GM23248 (cell line): ENCODE data around the gene NOTCH3. TPM values are rescaled to one million over a fixed set of nuclear protein-coding genes. Genes with fewer than 3 reads are reported as not detected.
A peak's percentile ranks its signal among the peaks of the same experiment; 100 is the strongest.

Source experiments
- DNase-seq: peaks from one replicate; pipeline ENCODE4 v3.0.0-alpha.2; 2015
- H2AFZ ChIP-seq: fragments of 200-600 bp; sonication (generic); 2 replicates; pipeline ENCODE4 v1.6.1; 2016; ENCODE audit warnings: antibody characterized with exemption
- H3F3A ChIP-seq: fragments of 200-600 bp; sonication (generic); 2 replicates; pipeline ENCODE4 v1.6.1; 2016; ENCODE audit warnings: mild to moderate bottlenecking, antibody characterized with exemption, mixed run types; ENCODE audit not compliant: insufficient read depth
- H3K27ac ChIP-seq: fragments of 200-600 bp; sonication (generic); 2 replicates; pipeline ENCODE4 v1.5.1; 2016; ENCODE audit warnings: mild to moderate bottlenecking
- H3K27me3 ChIP-seq: fragments of 200-600 bp; sonication (generic); replicated peaks from 2 replicates; pipeline ENCODE4 v1.6.1; 2016; ENCODE audit warnings: mild to moderate bottlenecking; ENCODE audit not compliant: insufficient read depth
- H3K36me3 ChIP-seq: fragments of 200-600 bp; sonication (generic); 2 replicates; pipeline ENCODE4 v1.6.1; 2016; ENCODE audit warnings: low read depth, mild to moderate bottlenecking
- H3K4me1 ChIP-seq: fragments of 200-600 bp; sonication (generic); 2 replicates; pipeline ENCODE4 v1.6.1; 2016; ENCODE audit warnings: mild to moderate bottlenecking; ENCODE audit not compliant: insufficient read depth
- H3K4me2 ChIP-seq: fragments of 200-600 bp; sonication (generic); one replicate; pipeline ENCODE4 v1.6.1; 2016; ENCODE audit warnings: mild to moderate bottlenecking; ENCODE audit not compliant: unreplicated experiment
- H3K4me3 ChIP-seq: fragments of 200-600 bp; sonication (generic); 2 replicates; pipeline ENCODE4 v1.5.1; 2016; ENCODE audit warnings: mild to moderate bottlenecking
- H3K79me2 ChIP-seq: fragments of 200-600 bp; sonication (generic); 2 replicates; pipeline ENCODE4 v1.6.1; 2016; ENCODE audit warnings: mild to moderate bottlenecking; ENCODE audit not compliant: insufficient read depth
- H3K9ac ChIP-seq: fragments of 200-600 bp; sonication (generic); 2 replicates; pipeline ENCODE4 v1.6.1; 2016; ENCODE audit warnings: mild to moderate bottlenecking
- H3K9me2 ChIP-seq: fragments of 200-600 bp; sonication (generic); 2 replicates; pipeline ENCODE4 v1.6.1; 2016; ENCODE audit warnings: mixed run types, mild to moderate bottlenecking, moderate library complexity; ENCODE audit not compliant: insufficient read depth
- H3K9me3 ChIP-seq: fragments of 200-600 bp; sonication (generic); one replicate; pipeline ENCODE4 v1.6.1; 2017; ENCODE audit warnings: low read depth
- H4K20me1 ChIP-seq: fragments of 200-600 bp; sonication (generic); 2 replicates; pipeline ENCODE4 v1.6.0; 2016; ENCODE audit not compliant: insufficient read depth
- EZH2 ChIP-seq: fragments of 200-600 bp; sonication (generic); IDR thresholded peaks from 2 replicates; pipeline ENCODE4 v1.6.1; 2018; ENCODE audit warnings: antibody characterized with exemption, mild to moderate bottlenecking; ENCODE audit not compliant: insufficient read depth, poor library complexity, severe bottlenecking
- EZH2phosphoT487 ChIP-seq: fragments of 200-600 bp; sonication (generic); IDR thresholded peaks from 2 replicates; pipeline ENCODE4 v1.6.1; 2018; ENCODE audit warnings: antibody characterized with exemption, moderate library complexity, mild to moderate bottlenecking, low read depth; ENCODE audit not compliant: insufficient read depth
- WGBS, 2 experiments: methylation state at CpG; one replicate each; pipeline ENCODE4 v1.1.6; 2015 to 2017; ENCODE audit warnings: low lambda C conversion rate in 2 of 2, low coverage in 1 of 2; ENCODE audit errors: missing lambda C conversion rate in 2 of 2; 5-methylcytosine and 5-hydroxymethylcytosine counted together
- in situ Hi-C: fragments of 300-500 bp; cut with MboI; formaldehyde crosslinking; loops from 2 replicates; pipeline ENCODE4 v1.15.0; 2020
- polyA plus RNA-seq: library from polyadenylated mRNA; unstranded; fragments of >200 nt; fragmentation: Nextera tagmentation; extraction: Ambion mirVana; gene quantifications from 2 replicates; pipeline ENCODE4 v1.2.1, GENCODE V29; 2016
- total RNA-seq: library from RNA; depleted of rRNA; stranded (reverse); fragments of >200 nt; shearing (Covaris generic); gene quantifications from 2 replicates; pipeline ENCODE4 v1.2.3, GENCODE V29; 2014

NOTCH3 gene
- total and polyA plus RNA-seq, 2 experiments from 2014 or later, result 16.0 to 66.9 TPM

DNA sequence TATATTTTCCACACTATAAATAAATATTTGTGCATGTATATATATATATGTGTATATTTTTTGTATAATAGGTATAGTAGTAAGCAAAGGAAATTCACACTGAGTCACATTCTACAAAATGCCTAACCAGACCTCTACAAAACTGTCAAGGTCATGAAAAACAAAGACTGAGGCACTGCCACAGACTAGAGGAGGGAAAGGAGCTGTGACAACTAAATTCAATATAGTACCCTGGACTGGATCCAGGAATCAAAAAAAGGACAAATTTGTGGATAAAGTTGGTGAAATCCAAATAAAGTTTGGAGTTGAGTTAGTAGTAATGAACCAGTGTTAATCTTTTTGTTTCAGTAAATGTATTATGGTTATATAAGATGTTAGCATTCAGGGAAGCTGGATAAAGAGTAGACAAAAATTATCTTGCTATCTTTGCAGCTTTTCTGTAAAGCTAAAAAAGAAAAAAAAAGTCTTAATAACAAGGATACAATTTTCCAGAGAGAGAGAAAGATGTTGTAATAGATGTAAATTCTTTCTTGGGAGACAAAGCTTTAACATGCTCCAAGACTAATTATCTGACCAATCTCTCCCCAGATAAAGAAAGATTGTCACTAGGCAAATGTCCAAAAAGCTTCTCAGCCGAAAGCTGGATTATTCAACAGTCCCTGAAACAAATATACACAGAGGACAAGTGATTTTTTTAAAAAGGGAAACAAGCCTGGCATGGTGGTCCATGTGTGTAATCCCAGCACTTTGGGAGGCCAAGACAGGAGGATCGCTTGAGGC is 74.5 kb downstream of the NOTCH3 start:
- WGBS, 2 experiments, result 46 to 52% methylated on average over 2 of the region's 2 CpGs
- 0 out of 2 replicates have a peak overlapping the region, but pooled peaks have one; percentile 3 for H3K27ac ChIP-seq

DNA sequence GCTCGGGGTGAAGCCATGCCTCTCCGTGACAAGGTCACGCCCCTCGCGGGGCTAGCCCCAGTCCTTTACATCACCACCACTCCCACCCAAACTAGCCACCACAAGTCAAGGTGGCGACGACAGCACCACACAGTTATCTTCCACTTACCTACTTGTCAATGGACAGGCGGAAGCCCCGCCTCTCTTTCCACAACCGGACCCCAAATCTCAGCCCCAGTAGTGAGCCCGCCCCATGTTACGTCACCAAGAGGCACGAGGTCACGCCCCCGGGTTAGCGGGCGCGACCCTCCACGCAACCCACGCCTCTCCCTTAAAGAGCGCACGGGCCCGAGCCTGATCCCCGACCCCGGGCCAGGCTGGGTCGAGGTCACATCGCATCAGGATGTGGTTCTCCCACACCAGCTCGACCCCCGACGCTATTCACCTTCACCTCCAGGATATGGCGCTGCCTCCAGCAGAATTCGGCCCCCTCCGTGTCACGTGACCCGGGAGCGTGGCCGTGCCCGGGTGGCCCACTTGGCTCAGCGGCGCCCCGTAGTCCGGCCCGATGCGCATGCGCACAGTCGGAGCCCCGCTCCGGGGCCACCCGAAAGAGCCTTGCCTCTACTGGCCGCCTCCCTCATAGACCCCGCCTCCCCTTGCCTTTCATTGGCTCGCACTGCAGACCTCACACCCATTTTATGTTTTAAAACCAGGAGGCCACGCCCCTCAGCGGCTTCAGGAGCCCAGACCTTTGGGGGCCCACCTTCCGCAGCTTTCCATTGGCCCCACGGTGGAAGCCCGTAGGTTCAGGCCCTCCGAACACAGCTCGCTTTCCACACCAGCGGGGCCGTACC is 75.3 kb downstream of the NOTCH3 start:
- Histone ChIP-seq H2AFZ (peak overlapping the region; percentile 90), H3K4me3 (peak overlapping the region; percentile 80), H3K4me1 (peaks cover 10% of the 10 kb centered on the region; the same call in 1 of the 2 replicates), H3K27me3 (no peaks in the 10 kb centered on the region), H4K20me1 (no peaks in the 10 kb centered on the region), H3K79me2 (peaks cover 22% of the 10 kb centered on the region), H3K4me2 (peak overlapping the region; percentile 80), H3K9ac (peak overlapping the region; percentile 87), H3F3A (peaks cover 7% of the 10 kb centered on the region; the same call in 1 of the 2 replicates), H3K9me2 (no peaks in the 10 kb centered on the region), H3K9me3 (no peaks in the 10 kb centered on the region), H3K36me3 (no peaks in the 10 kb centered on the region; the same call in 1 of the 2 replicates), H3K27ac (peak overlapping the region; percentile 61)
- TF ChIP-seq EZH2phosphoT487 (no peak), EZH2 (no peak)
- DNase-seq, result peak; percentile 99
- in situ Hi-C loops, result no loop called here
- 1 to 2% methylated on average over 61 of the region's 61 CpGs for WGBS, 2 experiments

More for the DNA sequence above, 74.5 kb downstream of the NOTCH3 start:
- Histone ChIP-seq H3K27me3 (no peaks in the 10 kb centered on the region), H3K9me2 (no peaks in the 10 kb centered on the region), H3F3A (peaks cover 7% of the 10 kb centered on the region; the same call in 1 of the 2 replicates), H3K79me2 (peaks cover 22% of the 10 kb centered on the region), H3K4me2 (peak overlapping the region; percentile 80), H3K4me3 (peak overlapping the region; percentile 80), H3K36me3 (no peaks in the 10 kb centered on the region; the same call in 1 of the 2 replicates), H3K9ac (peak overlapping the region; percentile 87), H3K4me1 (peaks cover 10% of the 10 kb centered on the region; the same call in 1 of the 2 replicates), H3K9me3 (no peaks in the 10 kb centered on the region), H4K20me1 (no peaks in the 10 kb centered on the region), H2AFZ (peak overlapping the region; percentile 90)
- TF ChIP-seq EZH2phosphoT487 (no peak), EZH2 (no peak)
- DNase-seq, result peak; percentile 30
- in situ Hi-C loops, result no loop called here

- Histone ChIP-seq H3K4me1 (peaks cover 10% of the 10 kb centered on the region; the same call in 1 of the 2 replicates), H3K9ac (peak overlapping the region; percentile 87), H2AFZ (peak overlapping the region; percentile 90), H3K9me2 (no peaks in the 10 kb centered on the region), H3K4me3 (peak overlapping the region; percentile 80), H3K79me2 (peaks cover 22% of the 10 kb centered on the region), H3K27ac (peak overlapping the region; percentile 61), H3K9me3 (no peaks in the 10 kb centered on the region), H4K20me1 (no peaks in the 10 kb centered on the region), H3F3A (peaks cover 7% of the 10 kb centered on the region; the same call in 1 of the 2 replicates), H3K36me3 (no peaks in the 10 kb centered on the region; the same call in 1 of the 2 replicates), H3K4me2 (peak overlapping the region; percentile 69), H3K27me3 (no peaks in the 10 kb centered on the region)
- peak; percentile 58 for DNase-seq
- no peak for TF ChIP-seq EZH2
- TF ChIP-seq EZH2phosphoT487, result no peak
- 3 to 4% methylated on average over 14 to 27 of the region's 33 CpGs for WGBS, 2 experiments
- in situ Hi-C loops, result no loop called here
Measured at GRCh38 chr19:15124572-15125231, 76.1 kb downstream of the NOTCH3 start.

DNA sequence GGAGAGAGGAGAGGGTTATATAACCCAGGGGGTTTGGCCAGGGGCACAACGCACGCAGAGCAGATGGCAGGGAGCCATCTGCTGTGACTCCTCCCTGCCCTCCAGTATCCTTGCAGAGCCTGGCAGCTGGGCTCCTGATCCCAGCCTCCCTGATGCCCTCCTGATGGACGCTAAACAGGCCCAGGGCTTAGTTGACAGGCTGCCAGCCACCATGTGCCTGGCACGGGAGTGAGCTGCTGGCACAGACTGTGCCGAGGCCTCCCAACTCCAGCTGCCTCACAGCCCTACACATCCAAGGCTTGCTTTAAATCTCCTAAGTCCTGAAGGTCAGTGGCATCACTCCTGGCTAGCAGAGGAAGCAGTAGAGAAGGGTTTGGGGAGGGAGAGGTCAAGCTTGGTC is 76.9 kb downstream of the NOTCH3 start:
- Histone ChIP-seq H3K9ac (peak overlapping the region; percentile 87), H3K9me2 (no peaks in the 10 kb centered on the region), H3K27me3 (no peaks in the 10 kb centered on the region), H3K4me1 (peaks cover 10% of the 10 kb centered on the region; the same call in 1 of the 2 replicates), H3F3A (peaks cover 7% of the 10 kb centered on the region; the same call in 1 of the 2 replicates), H2AFZ (no peak overlapping the region), H4K20me1 (no peaks in the 10 kb centered on the region), H3K36me3 (peaks cover 1% of the 10 kb centered on the region), H3K4me3 (peak overlapping the region; percentile 80; the same call in 1 of the 2 replicates), H3K4me2 (peak overlapping the region; percentile 69), H3K27ac (peak overlapping the region; percentile 61; the same call in 1 of the 2 replicates), H3K9me3 (no peaks in the 10 kb centered on the region), H3K79me2 (peaks cover 22% of the 10 kb centered on the region)
- no peak for TF ChIP-seq EZH2phosphoT487
- no peak for TF ChIP-seq EZH2
- peak; percentile 40 for DNase-seq
- in situ Hi-C loops, result no loop called here
- 6 to 9% methylated on average over 5 of the region's 5 CpGs for WGBS, 2 experiments
